ENCODE measurements around the gene IGSF22. TPM values are rescaled to one million over a fixed set of nuclear protein-coding genes. Genes with fewer than 3 reads are reported as not detected.

Gene IGSF22
- total RNA-seq, 1 donor from 2014 or later: not detected

- H3K9me3 ChIP-seq: no peaks in the 10 kb centered on the region
- no peaks in the 10 kb centered on the region for H3K27me3 ChIP-seq
- no peaks in the 10 kb centered on the region for H3K4me1 ChIP-seq
- DNase-seq (ENCODE audit: extremely low spot score in 2 of 2): no peak
- no peaks in the 10 kb centered on the region for H3K36me3 ChIP-seq
- TF ChIP-seq POLR2AphosphoS5 (IDR thresholded peaks at IDR 0.05; ENCODE audit: insufficient read depth in 1 of 2, low read depth in 1 of 2): no peak
- peak in 1 of 3 experiments; percentile 37 for TF ChIP-seq CTCF (IDR thresholded peaks at IDR 0.05)
- H3K27ac ChIP-seq: no peak overlapping the region
- no peak overlapping the region for H3K4me3 ChIP-seq
- intact Hi-C loops (cut with DNase I): loop anchor here (10.0 kb wide), 1 partner anchor 93 kb away; the partner anchor contains the start of gene SPTY2D1
Measured at GRCh38 chr11:18727479-18728236, 1.7 kb upstream of the IGSF22 start.

- Histone ChIP-seq H3K9me3 (no peaks in the 10 kb centered on the region), H3K36me3 (no peaks in the 10 kb centered on the region), H3K27ac (no peak overlapping the region), H3K27me3 (no peaks in the 10 kb centered on the region), H3K4me1 (peaks cover 19% of the 10 kb centered on the region), H3K4me3 (no peak overlapping the region)
- DNase-seq (ENCODE audit: extremely low spot score in 2 of 2): no peak
- intact Hi-C loops (cut with DNase I): loop anchor here (5.0 to 10.0 kb wide), 2 partner anchors 89 to 137 kb away; partner anchors contain the start of genes SPTY2D1 and UEVLD
- no peak for TF ChIP-seq POLR2A (IDR thresholded peaks at IDR 0.05)
- TF ChIP-seq POLR2AphosphoS5 (IDR thresholded peaks at IDR 0.05; ENCODE audit: insufficient read depth in 1 of 2, low read depth in 1 of 2): no peak
- TF ChIP-seq CTCF (IDR thresholded peaks at IDR 0.05): no peak
Measured at GRCh38 chr11:18723991-18724390, 2.0 kb downstream of the IGSF22 start.

- Histone ChIP-seq H3K9me3 (no peaks in the 10 kb centered on the region), H3K4me1 (peaks cover 19% of the 10 kb centered on the region), H3K36me3 (no peaks in the 10 kb centered on the region), H3K27me3 (no peaks in the 10 kb centered on the region), H3K27ac (no peak overlapping the region), H3K4me3 (peak overlapping the region; percentile 59 to 81)
- TF ChIP-seq CTCF (IDR thresholded peaks at IDR 0.05) (peak in 1 of 3 experiments; percentile 3), POLR2AphosphoS5 (IDR thresholded peaks at IDR 0.05; ENCODE audit: insufficient read depth in 1 of 2, low read depth in 1 of 2) (no peak)
- intact Hi-C loops (cut with DNase I): loop anchor here (5.0 to 10.0 kb wide), 2 partner anchors 87 to 135 kb away; partner anchors contain the start of genes SPTY2D1 and UEVLD
- no peak for DNase-seq (ENCODE audit: extremely low spot score in 2 of 2)
Measured at GRCh38 chr11:18722293-18722637, 3.7 kb downstream of the IGSF22 start.

GRCh38 chr11:18721561-18722292 lies 4.3 kb downstream of the IGSF22 start:
- Histone ChIP-seq H3K27ac (peak overlapping the region; percentile 79), H3K4me3 (peak overlapping the region; percentile 59 to 81), H3K9me3 (no peaks in the 10 kb centered on the region), H3K4me1 (peaks cover 19% of the 10 kb centered on the region), H3K36me3 (no peaks in the 10 kb centered on the region), H3K27me3 (no peaks in the 10 kb centered on the region)
- intact Hi-C loops (cut with DNase I): loop anchor here (5.0 to 10.0 kb wide), 2 partner anchors 87 to 134 kb away; partner anchors contain the start of genes SPTY2D1 and UEVLD
- no peak for TF ChIP-seq POLR2AphosphoS5 (IDR thresholded peaks at IDR 0.05; ENCODE audit: insufficient read depth in 1 of 2, low read depth in 1 of 2)
- peak in 2 of 3 experiments; percentile 46 to 64 for TF ChIP-seq CTCF (IDR thresholded peaks at IDR 0.05)
- TF ChIP-seq POLR2A (IDR thresholded peaks at IDR 0.05): no peak
- DNase-seq (ENCODE audit: extremely low spot score in 2 of 2): no peak
